Bone marrow (tissue), 2 donors: ENCODE data around the gene FMOD.
A peak's percentile ranks its signal among the peaks of the same experiment; 100 is the strongest.

Experiments used
- DNase-seq, 2 donors: peaks; one replicate each; lab custom pipeline; 2025; lab: John Stamatoyannopoulos, UW

Gene FMOD

GRCh38 chr1:203361945-203362719, 11.2 kb upstream of the FMOD start:
- DNase-seq, result no peak

DNA sequence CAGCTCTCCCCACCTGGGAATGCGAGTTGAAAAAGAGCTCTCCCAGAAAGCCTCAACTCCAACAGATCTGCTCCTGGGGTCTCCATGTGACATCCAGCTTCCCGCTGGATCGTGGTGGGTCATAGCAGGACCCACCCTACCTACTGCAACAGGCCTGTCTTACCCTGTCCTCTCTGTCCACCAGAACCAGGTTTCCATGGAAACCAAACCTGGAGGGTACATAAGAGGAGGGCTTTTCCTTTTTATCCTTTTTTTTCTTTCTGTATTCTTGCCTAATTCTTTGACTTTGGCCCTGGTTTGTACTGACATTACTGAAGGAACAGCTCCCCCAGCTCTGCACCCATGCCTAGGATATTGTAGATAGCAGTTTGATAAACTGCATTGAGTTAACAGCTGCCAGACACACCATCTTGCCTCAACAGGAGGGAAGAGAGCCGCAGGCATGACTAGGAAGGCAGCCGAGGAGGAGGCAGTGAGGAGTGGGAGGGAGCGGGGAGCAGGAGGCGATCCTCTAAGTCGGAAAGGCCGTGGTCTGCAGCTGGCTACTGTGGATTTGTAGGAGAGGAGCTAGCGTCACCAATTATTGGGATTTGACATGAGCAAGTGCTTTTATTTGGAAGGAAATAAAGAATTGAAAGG, 9.7 kb upstream of the FMOD start:
- DNase-seq, result no peak

DNA sequence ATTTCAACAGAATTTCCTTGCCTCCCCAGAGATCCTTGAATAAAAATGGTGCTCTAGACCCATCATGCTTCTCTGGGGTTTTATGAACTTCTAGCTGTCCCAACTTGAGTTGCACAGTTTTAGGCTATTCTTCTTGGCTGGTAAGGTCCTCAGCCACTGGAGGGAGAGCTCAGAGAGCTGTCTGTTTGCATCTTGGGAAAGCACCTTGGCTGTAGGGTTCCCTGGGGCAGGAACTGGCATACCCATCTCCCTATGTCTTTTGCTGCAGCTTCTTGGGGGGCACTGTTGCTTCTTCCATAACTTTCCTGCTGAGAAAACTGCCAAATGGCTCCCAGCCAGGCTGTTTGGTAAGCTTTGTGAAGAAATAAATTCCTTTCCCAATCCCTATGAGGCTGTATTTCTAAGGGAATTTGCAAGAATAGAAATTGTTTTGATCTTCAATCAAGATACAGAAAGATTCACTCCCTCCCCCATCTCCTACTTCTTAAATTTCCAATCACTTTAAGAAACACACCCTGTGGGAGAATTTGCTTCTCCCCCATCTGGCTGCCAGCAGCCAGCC, 8.2 kb upstream of the FMOD start:
- DNase-seq, result no peak

- no peak for DNase-seq
Observed at GRCh38 chr1:203354246-203354645, 3.3 kb upstream of the FMOD start.

DNA sequence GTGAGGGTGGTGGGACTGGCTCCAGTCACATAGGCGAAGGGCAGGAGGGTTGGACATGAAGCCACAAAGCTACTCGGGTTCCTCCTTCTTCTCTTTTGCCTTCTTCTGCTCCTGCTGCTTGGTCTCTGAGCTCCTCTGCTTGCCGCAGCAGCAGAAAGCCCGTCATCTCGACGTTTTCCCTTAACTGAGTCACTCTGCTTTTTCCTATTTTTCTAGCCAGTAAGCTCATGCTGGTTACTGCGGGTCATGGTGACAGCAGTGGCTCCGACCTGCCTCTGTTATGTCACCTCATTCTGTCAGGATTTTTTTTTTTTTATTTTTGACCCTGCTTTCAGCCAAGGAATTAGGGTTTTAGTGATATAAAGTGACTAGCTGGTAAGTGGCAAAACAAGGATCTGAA, 2.6 kb upstream of the FMOD start:
- no peak for DNase-seq

DNA sequence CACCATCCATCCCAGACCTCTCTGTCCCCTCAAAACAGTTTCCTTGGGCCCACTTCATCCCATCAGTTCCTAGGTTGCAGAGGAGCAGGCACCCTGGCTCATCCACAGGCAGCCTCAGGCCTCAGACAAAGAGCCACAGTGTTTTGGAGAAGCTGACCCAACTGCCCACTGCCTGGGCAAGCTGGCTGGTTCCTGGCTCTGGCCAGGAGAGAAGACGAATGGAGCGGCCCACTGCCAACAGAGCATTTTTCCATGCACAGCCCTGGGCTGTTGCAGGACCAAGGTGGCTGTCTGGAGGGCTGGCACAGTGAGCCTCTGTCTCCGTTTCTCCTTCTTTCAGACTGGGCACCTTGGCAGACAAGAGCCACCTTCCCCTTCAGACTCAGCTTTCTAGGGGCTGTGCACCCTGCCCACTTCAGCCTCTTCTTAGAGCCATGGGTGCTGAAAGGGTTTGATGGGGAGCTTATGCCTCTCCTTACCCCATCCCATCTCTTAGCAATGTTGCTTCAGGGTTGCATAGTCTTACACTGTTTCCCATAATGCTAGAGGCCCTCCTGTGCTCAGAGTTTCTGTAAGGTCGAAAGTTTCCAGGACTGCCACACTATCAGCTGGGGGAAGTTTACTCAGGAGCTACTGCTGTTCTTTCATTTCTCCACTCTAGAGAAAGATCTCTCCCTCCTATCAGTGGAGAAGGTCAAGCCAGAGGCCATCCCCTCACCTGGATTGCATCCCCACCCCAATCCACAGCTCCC, 973 bp downstream of the FMOD start:
- DNase-seq, result no peak

DNA sequence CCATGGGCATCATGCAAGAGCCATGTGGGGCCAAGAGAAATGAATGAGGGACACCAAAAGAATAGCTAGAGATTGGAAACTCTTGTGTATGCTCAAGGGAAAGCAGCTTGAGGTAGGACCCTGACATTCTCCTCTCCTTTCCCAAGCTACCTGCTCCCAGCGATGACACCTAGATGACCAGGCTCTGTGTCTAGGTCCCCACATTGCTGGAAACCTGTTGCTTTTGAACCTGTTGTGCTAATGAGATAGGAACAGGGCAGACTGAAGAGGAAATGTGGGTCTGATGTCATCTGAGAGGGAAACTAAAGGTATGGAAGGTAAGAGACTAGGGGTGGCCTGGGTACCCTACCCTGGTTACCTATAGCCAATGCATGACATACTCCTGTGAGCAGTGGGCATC, 1.8 kb downstream of the FMOD start:
- DNase-seq, result no peak

GRCh38 chr1:203346769-203347102, 4.2 kb downstream of the FMOD start:
- no peak for DNase-seq

DNA sequence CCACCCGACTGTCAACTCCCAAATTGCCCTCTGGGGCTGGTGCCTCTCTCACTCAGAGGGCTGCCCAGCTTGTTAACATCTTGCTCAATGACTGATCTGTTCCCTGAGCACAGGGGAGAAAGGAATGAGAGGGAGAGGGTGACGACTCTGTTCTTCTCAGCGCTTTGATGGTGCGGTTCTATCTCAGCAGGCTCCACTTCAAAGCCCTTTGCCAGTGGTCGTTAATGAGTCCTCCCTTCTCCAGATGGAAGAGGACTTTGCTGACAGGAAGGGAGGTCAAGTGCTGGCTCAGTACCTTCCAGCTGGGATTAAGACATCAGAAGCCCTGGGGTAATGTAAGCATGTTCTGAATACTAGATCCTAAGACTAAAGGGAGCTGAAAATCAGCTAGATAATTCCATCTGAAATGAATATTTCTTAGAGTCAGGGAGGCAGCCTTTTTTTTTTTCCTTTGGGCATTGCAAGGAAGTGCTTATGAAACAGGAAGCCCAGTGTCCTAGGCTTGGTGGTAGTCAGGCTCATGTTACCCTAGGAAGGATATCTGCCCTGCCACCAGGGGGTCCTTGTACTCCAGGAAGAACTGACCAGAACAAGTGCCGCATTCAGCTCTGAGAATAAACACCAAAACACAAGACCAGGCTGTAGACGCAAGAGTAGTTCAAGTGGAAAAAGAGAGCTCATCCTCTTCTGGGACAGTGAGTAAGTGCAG, 4.7 kb downstream of the FMOD start:
- no peak for DNase-seq

GRCh38 chr1:203343956-203344754, 6.8 kb downstream of the FMOD start:
- no peak for DNase-seq

- peak in 1 of 2 donors; percentile 8 for DNase-seq
Observed at GRCh38 chr1:203342192-203342940, 8.6 kb downstream of the FMOD start.

- peak in 1 of 2 donors; percentile 65 for DNase-seq
Observed at GRCh38 chr1:203340112-203340790, 10.7 kb downstream of the FMOD start.

DNA sequence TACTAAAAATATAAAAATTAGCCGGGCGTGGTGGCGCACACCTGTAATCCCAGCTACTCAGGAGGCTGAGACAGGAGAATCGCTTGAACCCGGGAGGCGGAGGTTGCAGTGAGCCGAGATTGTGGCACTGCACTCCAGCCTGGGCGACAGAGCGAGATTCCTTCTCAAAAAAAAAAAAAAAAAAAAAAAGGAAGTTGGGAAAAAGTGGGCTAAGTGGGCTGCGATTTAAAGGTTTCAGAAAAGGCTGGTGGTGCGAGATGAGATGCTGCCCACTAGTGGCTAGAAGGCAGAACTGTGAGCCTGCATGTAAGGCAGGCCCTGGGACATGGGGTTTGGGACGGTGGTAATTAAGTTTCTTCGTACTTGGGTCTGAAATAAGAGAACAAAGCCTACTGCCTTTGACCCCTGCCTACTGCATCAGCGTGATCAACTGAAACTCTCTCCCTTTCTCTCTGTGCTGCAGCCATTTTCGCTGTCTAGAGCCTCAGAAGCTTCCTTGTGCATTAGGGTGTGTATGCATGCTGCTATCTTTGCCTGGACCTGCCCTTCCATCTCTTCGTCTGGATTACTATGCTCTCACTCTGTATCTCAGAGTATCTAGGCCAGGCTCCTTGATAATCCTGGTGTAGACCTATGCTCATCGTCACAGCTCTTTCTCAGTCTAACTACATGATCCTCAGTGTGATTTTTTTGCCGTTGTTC, 12.4 kb downstream of the FMOD start:
- DNase-seq, result peak; percentile 9 to 67

DNA sequence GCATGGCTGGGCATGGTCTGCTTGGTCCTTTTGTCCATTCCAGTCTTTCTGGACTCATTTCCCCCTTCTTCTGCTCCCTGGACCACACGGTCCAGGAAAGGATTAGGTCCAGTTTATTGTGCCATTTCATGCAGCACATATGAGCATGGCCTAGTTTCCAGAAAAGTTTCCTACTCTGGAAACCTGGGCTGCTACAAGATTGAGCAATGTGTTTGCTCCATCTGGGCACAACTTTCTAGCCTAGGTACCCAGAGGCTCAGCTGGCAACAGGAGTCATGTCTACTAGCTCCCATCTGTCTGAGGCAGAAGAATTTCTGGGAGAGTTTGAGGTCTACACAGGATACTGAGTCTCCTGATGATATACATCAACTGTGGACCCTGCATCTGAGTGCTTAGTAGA, 14.8 kb downstream of the FMOD start:
- no peak for DNase-seq

DNA sequence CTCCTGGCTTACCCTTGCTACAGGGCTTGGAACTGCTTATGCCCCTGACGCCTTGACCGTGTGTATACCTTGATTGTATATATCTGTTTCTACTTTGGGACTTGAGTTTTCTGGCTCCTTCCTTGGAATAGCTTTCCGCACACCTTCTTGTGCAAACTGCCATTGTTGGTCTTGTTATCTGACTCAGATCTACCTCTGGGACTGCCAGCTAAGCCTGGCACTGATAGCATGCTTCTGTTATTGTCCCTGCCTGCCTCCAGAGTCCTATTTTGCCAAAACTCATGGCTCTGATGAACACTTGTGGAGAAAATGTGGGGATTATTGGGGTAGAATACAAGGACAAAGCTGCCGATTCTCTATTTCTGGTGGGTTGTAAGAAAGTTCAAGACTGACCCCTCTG, 15.4 kb downstream of the FMOD start:
- no peak for DNase-seq

- no peak for DNase-seq
Observed at GRCh38 chr1:203331224-203331623, 19.7 kb downstream of the FMOD start.

- DNase-seq, result no peak
Observed at GRCh38 chr1:203328714-203329122, 22.2 kb downstream of the FMOD start.

GRCh38 chr1:203327684-203328457, 23.1 kb downstream of the FMOD start:
- DNase-seq, result peak; percentile 73 to 77
